HPDE6-E6E7 (cell line): ENCODE data around the gene LIN7B.

Experiments
- DNase-seq: peaks from one replicate; pipeline ENCODE4 v3.0.0; 2011; ENCODE audit warnings: missing footprints; ENCODE audit errors: extremely low spot score

Gene LIN7B

GRCh38 chr19:49165111-49165750 lies 51.1 kb downstream of the LIN7B start:
- DNase-seq = no peak

DNA sequence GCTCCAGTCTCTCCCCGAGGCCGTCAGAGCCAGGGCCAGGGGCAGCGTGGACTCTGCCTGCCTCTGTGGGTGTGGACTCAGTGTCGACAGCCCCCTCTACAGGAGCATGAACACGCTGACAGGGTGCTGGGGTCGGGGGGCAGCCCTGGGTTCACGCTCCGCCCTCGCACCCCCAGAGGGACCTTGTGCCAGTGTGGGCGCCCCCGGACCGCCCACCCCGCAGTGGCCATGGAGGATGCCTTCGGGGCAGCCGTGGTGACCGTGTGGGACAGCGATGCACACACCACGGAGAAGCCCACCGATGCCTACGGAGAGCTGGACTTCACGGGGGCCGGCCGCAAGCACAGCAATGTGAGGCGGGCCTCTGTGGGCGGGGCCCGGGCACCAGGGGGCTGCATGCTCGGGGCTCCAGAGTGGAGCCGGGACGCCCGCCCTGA lies 51.7 kb downstream of the LIN7B start:
- no peak for DNase-seq

DNA sequence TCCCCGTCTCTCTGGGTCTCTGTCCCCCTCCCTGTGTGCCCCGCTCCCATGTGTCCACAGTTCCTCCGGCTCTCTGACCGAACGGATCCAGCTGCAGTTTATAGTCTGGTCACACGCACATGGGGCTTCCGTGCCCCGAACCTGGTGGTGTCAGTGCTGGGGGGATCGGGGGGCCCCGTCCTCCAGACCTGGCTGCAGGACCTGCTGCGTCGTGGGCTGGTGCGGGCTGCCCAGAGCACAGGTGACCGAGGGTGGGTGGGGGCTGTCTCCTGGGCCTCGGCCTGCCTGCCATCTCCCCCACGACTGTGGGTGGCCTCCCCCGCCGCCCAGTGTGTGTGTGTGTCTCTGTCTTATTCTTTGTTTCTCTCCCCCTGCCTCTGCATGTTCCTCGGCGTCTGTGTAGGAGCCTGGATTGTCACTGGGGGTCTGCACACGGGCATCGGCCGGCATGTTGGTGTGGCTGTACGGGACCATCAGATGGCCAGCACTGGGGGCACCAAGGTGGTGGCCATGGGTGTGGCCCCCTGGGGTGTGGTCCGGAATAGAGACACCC lies 53.8 kb downstream of the LIN7B start:
- no peak for DNase-seq
